ENCODE measurements around the gene ADPRH.

The ADPRH gene

DNA sequence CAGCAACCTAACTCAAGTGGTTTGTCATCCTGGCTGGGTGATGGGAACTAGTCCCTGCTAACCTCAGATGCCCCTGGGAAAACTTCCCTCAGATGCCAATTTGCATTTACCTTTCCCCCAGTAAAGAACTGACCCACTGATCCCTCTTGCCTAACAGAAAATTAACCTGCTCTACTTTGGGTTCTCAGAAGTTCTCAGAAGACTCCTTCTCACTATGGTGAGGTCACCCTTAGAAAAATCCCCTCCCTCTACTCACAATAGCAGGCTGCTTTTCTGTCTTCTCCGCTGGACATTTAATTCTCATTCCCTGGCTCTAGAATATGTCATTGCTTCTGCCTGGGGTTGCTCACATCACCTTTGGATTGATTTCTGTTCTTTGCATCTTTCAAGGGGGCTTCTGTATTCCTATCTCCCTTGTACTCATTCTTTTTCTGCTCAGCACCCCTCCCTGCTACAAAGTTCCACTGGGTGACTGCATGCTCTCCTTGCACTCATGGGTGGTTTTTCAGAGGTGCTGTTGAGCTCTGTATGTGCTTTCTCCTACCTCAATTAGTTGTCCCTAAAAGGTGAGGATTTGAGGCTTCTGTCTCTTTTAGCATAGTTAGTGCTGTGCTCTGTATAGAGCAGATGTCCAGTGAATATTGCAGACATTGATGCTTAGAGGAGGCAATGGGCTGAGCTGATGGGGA, 19.3 kb downstream of the ADPRH start:
- DNase-seq, result no peak

DNA sequence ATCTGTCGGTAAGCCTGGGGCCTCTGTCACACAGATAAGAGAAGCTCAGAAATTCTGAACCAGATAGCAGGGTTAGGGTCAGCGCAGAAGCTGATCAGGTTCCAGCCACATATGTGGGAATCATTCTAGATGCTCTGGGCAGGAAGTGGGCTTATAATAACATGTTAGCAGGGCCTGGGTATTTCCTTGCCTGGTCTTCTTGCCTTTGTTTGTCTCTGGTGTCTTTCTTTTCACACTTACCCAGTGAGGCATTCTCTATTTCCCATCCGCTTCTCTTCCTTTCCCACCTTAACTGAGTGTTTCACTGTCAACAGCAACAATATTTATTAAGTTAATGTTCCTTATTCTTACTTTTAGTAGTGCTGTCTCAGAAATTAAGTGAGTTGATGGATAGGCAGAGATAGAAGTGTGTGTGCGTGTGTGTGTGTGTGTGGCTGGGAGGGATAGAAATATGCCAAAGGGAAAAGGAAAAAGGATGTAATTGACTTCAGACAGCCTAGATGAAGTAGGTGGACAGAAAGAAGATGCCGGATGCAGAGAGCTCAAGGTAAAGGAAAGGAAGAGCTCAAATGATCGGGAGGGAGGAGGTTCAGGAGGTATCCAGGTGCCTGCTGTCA, 20.4 kb downstream of the ADPRH start:
- DNase-seq, result no peak

DNA sequence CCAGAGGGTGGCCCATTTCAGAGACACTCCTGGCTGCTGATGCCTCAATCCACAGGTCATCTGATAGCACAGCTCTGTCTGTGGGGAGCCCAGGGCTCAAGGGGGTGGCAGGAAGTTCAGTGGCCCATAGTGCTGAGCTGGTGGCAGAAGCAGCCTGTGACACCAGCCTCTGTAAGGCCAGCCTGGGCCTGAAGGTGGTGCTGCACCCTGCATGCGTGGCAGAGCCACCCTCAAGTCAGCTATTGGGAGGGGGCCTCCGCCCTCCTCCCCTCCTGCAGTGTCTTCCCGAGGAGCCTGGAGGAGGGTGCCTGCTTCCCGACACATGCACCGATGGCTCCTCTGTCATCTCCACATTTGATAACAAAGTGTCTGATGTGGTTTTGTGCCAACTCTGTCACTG, 21.4 kb downstream of the ADPRH start:
- DNase-seq, result no peak

DNA sequence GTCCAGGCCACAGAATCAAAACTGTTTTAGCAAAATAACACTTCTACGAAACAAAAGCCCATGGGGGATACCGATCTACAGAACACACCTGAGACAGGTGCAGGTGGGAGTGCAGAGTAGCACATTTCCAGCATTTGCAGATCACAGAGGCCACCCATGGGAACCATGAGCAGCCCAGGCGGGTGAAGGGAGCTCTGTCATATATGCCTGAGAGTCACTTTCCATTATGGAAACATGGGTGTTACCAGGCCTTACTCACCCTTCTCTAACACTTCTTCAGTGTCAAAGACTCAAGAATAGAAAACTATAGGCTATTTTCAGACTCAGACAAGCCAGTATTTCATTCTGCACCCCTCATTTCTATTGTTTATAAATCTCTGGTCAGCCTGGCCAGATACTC, 21.9 kb downstream of the ADPRH start:
- DNase-seq, result no peak

DNA sequence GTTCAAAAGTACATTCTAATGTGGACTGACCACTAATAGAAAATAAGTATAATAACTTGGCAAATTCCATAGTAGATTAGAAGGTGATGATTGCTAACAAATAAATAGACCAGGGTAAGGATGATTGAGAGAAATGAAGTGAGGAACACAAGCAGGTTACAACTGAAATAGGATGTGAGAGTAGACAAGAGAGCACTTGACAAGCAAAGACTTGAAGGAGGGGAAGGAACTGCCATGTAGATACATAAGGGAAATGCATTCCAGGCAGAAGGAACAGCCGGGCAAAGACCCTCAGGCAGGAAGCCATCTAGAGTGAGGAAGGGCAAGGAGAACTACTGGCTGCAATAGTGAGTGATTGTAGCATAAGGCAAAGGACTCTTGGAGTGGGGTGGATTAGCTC, 23.4 kb downstream of the ADPRH start:
- DNase-seq, result no peak

DNA sequence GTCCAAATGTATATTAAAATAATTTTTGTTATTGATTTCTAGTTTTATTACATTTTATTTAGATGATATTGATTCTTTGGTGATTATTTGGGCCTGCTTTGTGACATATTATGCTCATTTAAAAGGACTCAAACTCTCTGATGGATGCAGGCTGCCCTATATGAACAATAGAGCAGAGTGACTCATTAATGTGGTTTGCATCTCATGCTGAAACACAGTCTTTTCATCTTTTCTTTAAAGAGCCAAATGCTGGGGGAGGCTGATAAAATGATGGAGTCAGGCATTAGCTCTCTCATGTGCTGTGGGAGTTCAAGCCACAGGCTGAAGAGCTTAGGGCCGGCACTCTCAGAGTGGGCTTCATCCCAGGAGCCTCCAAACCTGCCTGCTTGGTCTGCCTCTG, 25.6 kb downstream of the ADPRH start:
- no peak for DNase-seq

DNA sequence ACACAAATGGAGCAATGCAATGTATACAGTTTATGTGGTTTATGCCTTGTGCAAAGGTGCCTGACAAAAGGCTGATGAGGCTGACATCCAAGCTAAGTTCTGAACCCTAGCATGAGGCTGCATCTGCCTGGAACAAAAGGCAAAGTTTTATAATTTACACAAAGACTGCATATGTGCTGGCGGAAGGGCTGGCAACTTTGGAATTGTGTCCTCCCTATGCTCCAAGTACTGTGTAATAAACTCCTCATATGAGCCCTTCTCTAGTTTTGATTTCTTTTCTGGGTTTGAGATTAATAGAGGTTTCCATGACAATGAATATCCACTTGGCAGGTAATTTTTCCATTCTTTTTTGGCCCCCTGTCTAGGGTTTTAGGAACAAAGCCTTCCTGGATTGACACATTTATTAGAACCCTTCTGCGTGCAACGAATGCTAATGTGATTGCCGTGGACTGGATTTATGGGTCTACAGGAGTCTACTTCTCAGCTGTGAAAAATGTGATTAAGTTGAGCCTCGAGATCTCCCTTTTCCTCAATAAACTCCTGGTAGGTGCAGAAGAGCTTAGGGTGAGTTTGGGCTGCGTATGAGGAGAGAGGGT, 29.2 kb downstream of the ADPRH start:
- DNase-seq, result no peak

DNA sequence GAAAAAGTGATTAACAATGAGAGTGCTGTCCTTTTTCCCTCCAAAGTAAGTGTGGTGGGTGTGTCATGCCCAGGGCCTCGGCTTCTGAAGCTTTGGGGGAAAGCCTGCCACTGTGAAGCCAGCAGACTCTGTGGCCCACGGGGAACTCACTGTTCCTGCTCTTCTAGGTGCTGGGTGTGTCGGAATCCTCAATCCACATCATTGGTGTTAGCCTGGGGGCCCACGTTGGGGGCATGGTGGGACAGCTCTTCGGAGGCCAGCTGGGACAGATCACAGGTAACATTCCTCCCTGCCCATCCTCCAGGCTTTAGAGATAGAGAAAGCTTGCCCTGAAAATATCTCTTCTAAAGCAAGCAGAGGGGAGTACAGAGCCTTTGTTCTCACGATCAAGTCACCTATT, 30.0 kb downstream of the ADPRH start:
- DNase-seq, result no peak

DNA sequence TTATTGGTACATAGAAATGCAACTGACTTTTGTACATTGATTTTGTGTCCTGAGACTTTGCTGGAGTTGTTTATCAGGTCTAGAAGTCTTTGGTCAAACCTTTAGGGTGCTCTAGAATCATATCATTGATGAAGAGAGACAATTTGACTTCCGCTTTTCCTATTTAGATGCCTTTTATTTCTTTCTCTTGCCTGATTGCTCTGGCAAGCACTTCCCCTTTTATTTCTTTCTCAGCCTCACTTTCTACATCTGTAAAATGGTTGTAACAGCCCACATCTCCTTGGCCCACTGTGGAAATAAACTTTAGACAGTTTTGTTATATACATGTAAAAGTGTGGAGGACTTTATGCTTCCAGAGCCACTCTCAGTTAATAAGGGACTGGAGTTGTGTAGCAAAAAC, 32.4 kb downstream of the ADPRH start:
- DNase-seq, result no peak

DNA sequence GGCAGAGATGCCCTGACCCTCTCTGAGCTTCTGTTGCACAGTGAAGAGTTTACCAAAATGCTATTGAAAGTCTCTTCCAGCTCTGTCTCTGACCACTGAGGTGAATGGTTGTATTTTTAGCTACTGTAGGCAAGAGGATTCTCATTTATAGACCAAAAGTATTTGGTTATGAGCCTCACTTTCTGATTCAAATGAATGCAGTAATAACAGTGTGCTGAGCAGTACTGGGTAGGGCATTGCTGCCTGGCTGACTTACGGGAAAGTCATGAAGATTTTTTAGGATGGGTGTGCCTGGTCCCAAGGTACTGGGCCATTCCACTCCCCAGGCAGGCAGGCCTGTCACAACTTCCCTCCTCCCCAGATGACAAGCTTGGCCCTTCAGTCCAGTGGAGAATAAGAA, 33.9 kb downstream of the ADPRH start:
- no peak for DNase-seq

DNA sequence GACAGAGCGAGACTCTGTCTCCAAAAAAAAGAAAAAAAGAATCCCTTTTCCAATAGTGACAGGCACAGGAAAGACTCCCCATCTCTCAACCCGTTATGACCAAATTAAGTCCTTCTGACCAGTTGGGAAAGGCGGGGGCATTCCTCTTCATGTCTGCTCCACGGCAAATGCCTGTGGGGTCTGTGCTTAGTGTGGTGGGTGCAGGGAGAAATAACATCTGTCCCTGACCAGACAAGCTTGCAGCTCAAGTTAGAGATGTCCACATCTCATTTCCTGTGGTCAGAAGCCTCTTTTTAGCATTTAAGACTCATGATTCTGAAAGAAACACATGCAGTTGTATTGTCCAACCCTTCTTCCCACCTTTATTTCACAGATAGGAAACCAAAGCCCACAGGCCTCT, 34.6 kb downstream of the ADPRH start:
- DNase-seq, result no peak

DNA sequence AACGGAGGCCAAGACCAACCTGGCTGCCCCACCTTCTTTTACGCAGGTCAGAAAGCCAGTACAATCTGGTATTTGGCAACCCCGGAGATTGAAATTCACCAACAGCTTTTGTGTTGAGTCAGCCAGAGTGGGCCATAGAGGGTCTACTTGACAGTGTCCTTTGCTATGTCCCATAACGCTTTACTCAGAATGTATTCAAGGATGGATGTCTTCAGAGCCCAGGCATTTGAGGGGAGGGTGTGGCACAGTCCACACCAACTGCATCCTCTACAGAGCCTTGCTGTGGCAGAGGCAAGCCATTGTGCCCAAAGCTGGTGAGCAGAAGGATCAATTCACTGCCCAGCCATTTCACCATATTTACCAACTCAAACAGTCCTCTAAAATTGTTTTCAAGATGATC, 36.8 kb downstream of the ADPRH start:
- DNase-seq, result no peak

DNA sequence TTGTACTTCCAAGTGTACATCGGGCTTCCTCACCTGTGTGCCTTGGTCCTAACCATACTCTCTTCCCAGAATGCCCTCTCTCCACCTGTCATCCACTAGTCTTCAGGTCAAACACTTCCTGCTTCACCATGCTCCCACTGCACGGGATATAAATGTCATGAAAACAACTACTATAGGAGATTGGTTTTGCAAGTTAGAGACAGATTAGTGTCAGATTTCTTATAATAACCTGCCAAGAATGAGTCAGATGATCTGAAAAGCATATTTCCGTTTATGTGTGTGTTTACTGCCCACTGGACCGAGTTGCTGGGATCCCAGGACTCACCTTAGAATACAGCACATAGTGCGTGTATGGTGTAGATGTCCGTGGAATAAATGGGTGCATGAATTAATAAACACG, 39.8 kb downstream of the ADPRH start:
- DNase-seq, result no peak

DNA sequence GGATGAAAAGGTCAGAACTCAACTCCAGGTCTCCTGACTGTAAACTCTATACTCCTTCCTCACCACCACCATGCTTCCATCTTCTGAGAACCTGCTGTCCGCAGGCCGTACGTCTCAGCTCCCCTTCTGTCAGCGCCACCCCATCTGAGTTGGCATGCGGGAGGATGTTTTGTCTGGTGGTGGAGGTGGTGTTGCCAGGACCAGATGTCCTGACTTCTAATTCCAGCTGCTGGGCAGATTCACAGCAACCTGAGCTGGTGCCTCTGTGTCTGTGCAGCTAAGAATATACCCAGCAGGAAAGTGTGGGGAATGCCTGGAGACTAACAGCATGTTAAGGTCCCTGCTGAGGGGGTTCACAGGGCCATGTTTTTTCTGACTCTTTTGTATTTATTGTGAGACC, 41.6 kb downstream of the ADPRH start:
- no peak for DNase-seq

DNA sequence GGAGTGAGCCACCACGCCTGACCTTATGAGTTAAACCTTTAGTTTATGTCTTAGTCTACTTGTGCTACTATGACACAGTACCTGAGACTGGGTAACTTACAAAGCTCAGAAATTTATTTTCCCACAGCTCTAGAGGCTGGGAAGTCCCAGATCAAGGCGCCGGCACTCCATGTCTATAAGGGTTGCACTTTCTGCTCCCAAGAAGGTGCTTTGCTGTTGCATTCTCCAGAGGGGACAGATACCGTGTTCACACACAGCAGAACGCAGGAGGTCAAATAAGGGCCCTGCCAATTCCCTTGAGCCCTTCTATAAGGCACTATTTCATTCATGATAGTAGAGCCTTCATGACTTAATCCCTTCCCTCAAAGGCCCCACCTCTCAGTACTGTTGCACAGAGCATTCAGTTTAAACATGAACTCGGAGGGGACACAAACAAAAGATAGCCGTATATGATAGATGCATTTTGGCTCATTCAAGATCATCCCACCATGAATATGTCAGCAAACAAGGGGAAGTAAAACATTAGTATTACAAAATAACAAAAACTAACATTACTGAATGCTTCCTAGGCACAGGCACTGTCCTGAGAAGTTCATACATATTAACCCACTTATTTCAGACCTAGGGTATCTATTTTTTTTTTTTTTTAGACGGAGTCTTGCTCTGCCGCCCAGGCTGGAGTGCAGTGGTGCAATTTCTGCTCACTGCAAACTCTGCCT, 44.9 kb downstream of the ADPRH start:
- no peak for DNase-seq

DNA sequence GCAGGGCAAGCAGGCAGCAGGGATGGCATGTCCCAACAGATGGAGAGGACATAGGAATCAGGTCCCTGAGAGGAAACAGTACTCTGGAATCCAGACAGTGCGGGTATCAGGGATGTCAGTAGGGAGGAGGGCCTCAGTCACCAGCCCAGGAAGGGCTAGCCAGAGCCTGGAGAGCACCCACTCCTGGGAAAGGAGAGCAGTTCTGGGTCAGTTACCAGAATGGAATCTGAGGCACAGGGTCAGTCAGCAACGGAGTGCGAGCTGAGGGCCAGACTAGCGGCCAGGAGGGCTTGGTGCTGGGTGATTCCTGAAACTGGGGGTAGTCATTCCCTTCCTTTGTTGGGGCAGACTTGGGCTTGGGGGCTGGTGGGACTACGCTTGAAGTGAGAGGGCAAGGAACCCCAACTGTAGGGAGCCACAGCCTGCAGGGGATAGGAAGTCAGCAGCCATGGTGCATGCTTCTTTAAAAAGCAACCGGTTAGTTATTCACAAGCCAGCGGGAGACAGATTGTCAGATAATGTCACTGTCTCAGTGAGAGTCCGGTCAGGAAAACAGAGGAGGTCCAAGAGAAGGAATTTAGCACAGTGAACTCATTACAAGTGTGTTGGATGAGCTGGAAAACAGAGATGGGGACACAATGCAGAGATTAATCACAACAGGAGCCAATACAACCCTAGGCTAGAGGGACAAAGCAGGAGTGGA, 46.3 kb downstream of the ADPRH start:
- no peak for DNase-seq

DNA sequence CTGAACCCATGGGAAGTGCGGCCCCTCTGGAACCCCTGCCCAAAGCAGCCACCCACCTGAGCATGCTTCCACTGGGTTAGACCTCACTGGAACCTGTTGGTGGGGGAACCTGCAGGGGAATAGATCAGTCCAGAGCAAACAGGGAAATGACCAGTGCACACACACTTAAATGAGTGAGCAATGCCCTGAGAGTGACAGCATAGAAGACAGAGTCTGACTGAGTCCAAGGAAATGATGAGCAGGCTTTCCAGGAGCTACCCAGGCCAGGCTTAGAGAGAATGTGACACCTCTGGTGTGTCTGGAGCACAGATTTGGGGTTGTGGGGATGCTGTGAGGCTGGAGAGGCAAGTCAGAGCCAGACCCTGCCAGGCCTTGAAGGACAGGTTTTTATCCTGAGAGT, 46.9 kb downstream of the ADPRH start:
- DNase-seq, result no peak

DNA sequence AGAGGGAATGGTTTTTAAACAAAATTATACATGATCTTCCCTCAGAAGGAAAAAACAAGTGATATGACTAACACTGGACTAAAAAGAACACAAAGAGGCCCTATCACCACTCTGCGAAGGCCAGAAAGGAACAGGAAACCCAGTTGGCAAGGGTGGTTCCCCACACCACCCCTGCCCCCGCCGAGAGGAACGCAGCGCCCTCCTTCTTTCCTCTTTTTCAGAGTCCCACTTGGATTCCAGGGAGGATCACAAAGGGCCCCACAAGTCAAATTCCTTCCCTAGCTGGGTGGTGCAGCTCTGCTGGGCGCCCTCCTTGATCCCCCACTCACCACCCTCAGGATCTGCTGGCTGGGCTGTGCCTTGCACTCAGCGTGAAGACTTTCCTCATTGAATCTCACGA, 48.2 kb downstream of the ADPRH start:
- no peak for DNase-seq

DNA sequence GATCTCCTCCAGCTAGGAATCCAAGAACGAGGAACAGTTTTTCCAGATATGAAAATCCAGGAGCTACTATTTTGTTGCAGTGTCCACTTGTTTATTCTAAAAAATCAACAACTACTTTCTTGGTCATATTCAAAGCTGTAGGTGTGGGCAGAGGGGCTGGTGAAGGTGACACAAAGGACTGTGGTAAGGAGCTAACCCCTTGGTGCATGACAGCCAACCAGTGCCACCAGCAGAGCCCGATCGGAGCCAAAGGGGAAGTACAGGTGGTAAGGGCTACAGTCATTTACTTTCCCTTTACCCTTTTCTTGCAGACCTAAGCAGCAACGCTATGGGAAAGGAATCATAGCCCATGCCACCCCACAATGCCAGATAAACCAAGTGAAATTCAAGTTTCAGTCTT, 49.1 kb downstream of the ADPRH start:
- no peak for DNase-seq

DNA sequence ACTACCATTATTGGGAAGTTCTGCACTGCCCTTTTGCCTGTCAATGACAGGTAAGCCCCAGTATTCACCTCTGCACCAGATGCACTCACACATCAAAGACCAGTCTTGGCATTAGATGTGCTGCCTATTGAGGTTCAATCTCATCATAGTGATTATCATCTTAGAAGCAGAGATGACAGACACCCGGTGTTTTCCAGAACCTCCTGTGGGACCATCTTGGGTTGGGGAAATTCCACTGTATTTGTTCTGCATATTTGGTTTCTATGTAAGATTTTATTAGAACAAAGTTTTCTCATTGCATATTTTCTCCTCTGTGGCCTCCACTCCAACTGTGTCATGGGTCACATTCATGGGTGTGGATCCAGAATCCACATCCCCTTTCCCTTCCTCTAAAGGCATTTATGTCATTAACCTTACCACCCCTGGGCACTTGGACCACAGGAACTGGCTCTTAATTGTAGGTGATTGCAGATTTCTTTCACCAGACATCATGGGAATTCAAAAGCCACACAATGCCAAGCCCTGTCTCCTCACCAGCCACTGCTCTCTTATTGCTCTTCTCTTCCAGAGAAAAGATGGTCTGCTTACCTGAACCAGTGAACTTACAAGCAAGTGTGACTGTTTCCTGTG, 49.6 kb downstream of the ADPRH start:
- DNase-seq, result no peak

DNA sequence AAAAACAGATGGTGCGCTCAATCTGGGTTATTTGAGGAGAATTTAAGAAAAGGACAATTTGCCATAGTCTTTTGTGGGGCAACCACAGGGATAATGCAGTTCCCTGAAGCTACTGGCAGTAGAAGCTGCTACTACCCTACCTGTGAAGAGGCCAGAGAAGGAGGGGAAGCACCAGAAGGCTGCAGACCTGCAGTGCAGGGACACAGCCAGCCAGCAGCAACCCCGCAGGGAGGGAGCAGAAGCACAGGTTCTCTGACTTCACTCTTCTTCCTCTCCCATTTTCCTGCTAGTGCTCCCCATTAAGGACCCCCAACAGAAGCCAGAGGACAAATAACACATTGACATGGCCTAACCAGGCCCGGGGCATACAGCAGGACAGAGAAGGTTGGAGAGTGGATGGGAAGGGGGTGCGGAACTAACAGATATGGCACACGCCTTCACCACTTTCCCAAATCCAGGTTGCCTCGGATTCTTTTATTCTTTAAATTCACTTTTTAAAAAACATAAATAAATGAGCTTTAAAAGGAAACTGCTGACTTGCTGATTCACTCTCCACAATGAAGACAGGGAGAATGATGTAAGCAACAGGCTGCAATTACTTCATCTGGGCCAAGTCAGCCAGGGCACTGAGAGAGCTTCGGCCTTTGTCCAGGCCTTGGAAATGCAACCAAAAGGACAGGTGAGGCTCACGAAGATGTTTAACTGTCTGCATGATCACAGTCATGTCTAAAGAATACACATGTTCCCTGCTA, 51.0 kb downstream of the ADPRH start:
- DNase-seq, result no peak

DNA sequence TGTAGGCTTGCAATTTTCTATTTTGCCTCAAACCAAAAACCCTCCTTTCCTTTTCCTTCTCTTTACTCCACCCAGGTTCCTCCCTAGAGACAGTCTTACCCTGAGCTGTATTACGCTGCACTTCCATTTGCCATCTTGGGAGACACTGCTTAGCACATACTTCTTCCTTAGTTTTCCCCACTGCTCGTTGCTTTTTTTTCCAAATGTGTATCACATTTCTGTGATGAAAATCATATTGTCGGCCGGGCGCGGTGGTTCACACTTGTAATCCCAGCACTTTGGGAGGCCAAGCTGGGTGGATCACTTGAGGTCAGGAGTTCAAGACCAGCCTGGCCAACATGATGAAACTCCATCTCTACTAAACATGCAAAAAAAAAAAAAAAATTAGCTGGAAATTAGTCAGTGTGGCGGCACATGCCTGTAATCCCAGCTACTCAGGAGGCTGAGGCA, 51.6 kb downstream of the ADPRH start:
- DNase-seq, result no peak

Data from NCI-H2029 (cell line).